ENCODE data around the gene EVC2. TPM values are rescaled to one million over a fixed set of nuclear protein-coding genes. Genes with fewer than 3 reads are reported as not detected.

EVC2 gene
- total RNA-seq, 4 donors from 2014 or later, result 8.3 to 12.4 (median 9.9) TPM

DNA sequence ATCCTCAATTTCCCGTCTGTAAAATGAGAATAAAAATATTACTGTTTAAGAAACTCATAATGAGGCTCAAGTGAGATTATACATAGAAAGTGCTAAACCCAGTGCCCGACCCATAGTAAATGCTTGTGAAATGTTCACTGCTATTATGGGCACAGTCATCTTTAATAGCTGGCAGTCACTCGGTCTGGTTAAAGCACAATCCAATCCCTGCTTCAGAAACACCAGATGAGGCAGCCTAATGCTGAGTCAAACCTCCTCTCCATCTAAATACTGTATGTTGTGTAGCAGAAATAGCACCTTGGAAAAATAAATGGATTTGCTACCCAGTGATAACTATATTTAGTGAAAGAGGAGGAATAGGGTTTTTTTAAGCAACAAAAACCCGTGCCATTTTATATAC lies 14.5 kb downstream of the EVC2 start:
- peaks cover 8 to 92% (median 49%) of the 10 kb centered on the region in 4 donors for H3K36me3 ChIP-seq

DNA sequence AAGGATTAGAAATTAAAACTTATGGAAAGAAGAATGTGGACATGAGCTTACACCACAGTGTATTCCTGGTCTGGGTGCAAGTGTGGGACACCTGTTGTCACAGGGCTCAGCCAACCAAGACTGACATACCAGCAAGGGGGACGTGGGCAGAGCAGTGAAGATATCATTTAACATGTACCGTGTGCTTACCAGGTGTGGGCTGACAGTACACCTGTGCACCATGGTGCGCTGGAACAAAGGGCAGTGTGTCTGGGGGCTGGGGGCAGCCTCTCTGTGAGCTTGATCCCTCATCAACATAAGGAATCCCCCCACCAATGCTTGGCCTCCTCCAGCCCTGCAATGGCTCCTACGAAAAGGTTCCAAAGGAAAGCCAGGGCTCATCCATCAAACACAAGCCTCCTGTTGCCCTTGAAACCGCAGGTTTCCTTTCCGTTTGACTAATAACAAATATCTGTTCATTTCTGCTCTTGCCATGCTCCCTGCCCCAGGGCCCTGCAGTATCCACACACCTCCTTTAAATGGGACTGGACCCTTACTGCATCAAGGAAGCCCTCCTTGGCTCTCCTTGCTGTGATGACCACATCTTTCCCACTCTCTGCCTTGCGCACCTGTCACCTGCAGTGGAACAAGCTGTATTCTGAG lies 16.7 kb downstream of the EVC2 start:
- intact Hi-C loops (cut with DNase I), result no loop called here
- Histone ChIP-seq H3K9me3 (no peaks in the 10 kb centered on the region), H3K36me3 (peaks cover 3 to 94% (median 61%) of the 10 kb centered on the region in 4 donors), H3K27me3 (no peaks in the 10 kb centered on the region), H3K4me3 (no peak overlapping the region), H3K4me1 (no peaks in the 10 kb centered on the region), H3K27ac (replicated peaks in 1 of 4) (no peak overlapping the region)
- WGBS, result 91% methylated on average over 7 of the region's 7 CpGs
- TF ChIP-seq, protein P1, sequence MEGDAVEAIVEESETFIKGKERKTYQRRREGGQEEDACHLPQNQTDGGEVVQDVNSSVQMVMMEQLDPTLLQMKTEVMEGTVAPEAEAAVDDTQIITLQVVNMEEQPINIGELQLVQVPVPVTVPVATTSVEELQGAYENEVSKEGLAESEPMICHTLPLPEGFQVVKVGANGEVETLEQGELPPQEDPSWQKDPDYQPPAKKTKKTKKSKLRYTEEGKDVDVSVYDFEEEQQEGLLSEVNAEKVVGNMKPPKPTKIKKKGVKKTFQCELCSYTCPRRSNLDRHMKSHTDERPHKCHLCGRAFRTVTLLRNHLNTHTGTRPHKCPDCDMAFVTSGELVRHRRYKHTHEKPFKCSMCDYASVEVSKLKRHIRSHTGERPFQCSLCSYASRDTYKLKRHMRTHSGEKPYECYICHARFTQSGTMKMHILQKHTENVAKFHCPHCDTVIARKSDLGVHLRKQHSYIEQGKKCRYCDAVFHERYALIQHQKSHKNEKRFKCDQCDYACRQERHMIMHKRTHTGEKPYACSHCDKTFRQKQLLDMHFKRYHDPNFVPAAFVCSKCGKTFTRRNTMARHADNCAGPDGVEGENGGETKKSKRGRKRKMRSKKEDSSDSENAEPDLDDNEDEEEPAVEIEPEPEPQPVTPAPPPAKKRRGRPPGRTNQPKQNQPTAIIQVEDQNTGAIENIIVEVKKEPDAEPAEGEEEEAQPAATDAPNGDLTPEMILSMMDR (IDR thresholded peaks at IDR 0.05), result no peak
- no peak for TF ChIP-seq POLR2AphosphoS5 (IDR thresholded peaks at IDR 0.05)
- no peak for TF ChIP-seq EP300 (IDR thresholded peaks at IDR 0.05)
- TF ChIP-seq POLR2A (IDR thresholded peaks at IDR 0.05; ENCODE audit: low read depth), result no peak
- DNase-seq (ENCODE audit: extremely low spot score), result no peak

More for the DNA sequence above, 14.5 kb downstream of the EVC2 start:
- TF ChIP-seq POLR2AphosphoS5 (IDR thresholded peaks at IDR 0.05), result no peak
- TF ChIP-seq POLR2A (IDR thresholded peaks at IDR 0.05; ENCODE audit: low read depth), result no peak
- TF ChIP-seq, protein P1 (IDR thresholded peaks at IDR 0.05), result no peak
- TF ChIP-seq EP300 (IDR thresholded peaks at IDR 0.05), result no peak
- no peaks in the 10 kb centered on the region for H3K4me1 ChIP-seq
- no peak overlapping the region for H3K4me3 ChIP-seq
- WGBS, result 90% methylated on average over 4 of the region's 4 CpGs
- no peak for DNase-seq (ENCODE audit: extremely low spot score)
- no peaks in the 10 kb centered on the region for H3K27me3 ChIP-seq
- intact Hi-C loops (cut with DNase I), result no loop called here
- no peaks in the 10 kb centered on the region for H3K9me3 ChIP-seq
- H3K27ac ChIP-seq (replicated peaks in 1 of 4), result no peak overlapping the region

DNA sequence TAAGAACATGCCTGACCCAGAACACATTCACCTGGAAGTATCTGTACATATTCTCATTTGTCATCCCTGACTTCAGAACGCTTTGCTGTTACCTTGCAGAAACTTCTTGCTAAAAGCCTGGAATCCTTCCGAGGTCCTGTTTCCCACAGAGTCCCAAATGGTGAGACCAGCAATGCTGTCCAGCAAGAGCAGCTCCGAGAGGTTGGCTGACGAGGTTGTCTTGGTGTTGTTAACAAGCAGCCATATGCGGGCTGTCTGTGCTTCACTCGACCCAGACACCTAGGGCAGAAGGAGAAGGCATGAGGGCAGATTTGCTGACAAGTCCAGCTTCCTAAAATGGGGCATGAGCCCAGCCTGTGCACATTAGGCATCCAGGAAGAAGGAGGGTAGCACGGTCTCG lies 19.3 kb downstream of the EVC2 start:
- peaks cover 13 to 97% (median 70%) of the 10 kb centered on the region in 4 donors for H3K36me3 ChIP-seq
- WGBS, result 90% methylated on average over 8 of the region's 8 CpGs
- H3K9me3 ChIP-seq, result peaks cover 0 to 5% (median 0%) of the 10 kb centered on the region in 4 donors
- no peak overlapping the region for H3K27ac ChIP-seq (replicated peaks in 1 of 4)
- H3K27me3 ChIP-seq, result no peaks in the 10 kb centered on the region
- no peak overlapping the region for H3K4me3 ChIP-seq
- TF ChIP-seq POLR2AphosphoS5 (IDR thresholded peaks at IDR 0.05), result no peak
- TF ChIP-seq EP300 (IDR thresholded peaks at IDR 0.05), result no peak
- TF ChIP-seq POLR2A (IDR thresholded peaks at IDR 0.05; ENCODE audit: low read depth), result no peak
- TF ChIP-seq, protein P1 (IDR thresholded peaks at IDR 0.05), result no peak
- intact Hi-C loops (cut with DNase I), result no loop called here
- DNase-seq (ENCODE audit: extremely low spot score), result no peak
- H3K4me1 ChIP-seq, result no peaks in the 10 kb centered on the region

DNA sequence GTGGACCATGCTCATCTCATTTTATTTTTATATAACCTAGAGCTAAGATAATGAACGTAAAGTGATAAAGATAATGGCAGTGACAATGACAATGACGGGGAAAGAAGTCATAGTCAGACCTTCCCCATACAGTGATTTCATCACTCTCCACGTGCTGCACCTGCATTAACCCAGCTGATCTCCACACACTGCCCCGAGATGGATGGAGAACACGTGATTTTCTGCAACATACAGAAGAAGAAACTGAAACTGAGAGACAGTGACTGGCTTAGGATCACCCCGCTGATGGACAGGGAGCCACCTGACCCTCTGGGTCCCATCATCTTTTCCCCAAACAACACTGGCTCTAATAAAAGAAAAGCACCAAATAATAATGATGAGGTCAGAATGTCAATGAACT lies 22.0 kb downstream of the EVC2 start:
- H3K4me3 ChIP-seq, result no peak overlapping the region
- intact Hi-C loops (cut with DNase I), result no loop called here
- peaks cover 0 to 5% (median 0%) of the 10 kb centered on the region in 4 donors for H3K9me3 ChIP-seq
- 90% methylated on average over 6 of the region's 6 CpGs for WGBS
- DNase-seq (ENCODE audit: extremely low spot score), result no peak
- H3K27me3 ChIP-seq, result no peaks in the 10 kb centered on the region
- peaks cover 13 to 99% (median 67%) of the 10 kb centered on the region in 4 donors for H3K36me3 ChIP-seq
- TF ChIP-seq POLR2AphosphoS5 (IDR thresholded peaks at IDR 0.05), result no peak
- no peaks in the 10 kb centered on the region for H3K4me1 ChIP-seq
- H3K27ac ChIP-seq (replicated peaks in 1 of 4), result no peak overlapping the region

DNA sequence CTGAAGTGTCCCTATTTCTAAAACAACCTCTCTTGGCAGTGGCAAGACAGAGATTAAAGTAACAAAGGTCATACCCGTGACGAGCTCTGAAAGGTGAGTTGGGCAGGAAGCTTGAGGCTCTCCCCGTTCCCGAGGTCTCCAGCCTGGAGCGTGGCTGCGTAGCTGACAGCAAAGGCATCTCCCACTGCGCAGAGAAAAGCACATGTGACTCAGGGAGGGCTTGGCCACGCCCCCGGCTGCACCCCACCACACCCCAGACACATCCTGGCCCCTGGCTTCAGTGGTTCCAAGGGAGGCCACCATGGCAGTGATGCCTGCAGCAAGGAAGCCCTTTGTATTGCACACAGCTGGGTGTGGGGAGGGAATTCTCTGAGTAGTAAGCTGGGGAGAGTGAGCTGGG lies 23.1 kb downstream of the EVC2 start:
- no peaks in the 10 kb centered on the region for H3K27me3 ChIP-seq
- intact Hi-C loops (cut with DNase I), result no loop called here
- 99% methylated on average over 8 of the region's 9 CpGs for WGBS
- peaks cover 0 to 5% (median 0%) of the 10 kb centered on the region in 4 donors for H3K9me3 ChIP-seq
- H3K4me1 ChIP-seq, result no peaks in the 10 kb centered on the region
- TF ChIP-seq, protein P1 (IDR thresholded peaks at IDR 0.05), result no peak
- TF ChIP-seq EP300 (IDR thresholded peaks at IDR 0.05), result no peak
- no peak for TF ChIP-seq POLR2AphosphoS5 (IDR thresholded peaks at IDR 0.05)
- no peak for TF ChIP-seq POLR2A (IDR thresholded peaks at IDR 0.05; ENCODE audit: low read depth)
- H3K36me3 ChIP-seq, result peaks cover 18 to 99% (median 71%) of the 10 kb centered on the region in 4 donors
- no peak overlapping the region for H3K27ac ChIP-seq (replicated peaks in 1 of 4)
- no peak overlapping the region for H3K4me3 ChIP-seq
- DNase-seq (ENCODE audit: extremely low spot score), result no peak

Measured in esophagus muscularis mucosa (tissue), 4 donors.